Measurements from ENCODE around the gene ASB7.

GRCh38 chr15:100681335-100681746 lies 79.0 kb downstream of the ASB7 start:
- TF ChIP-seq CTBP1 (IDR thresholded peaks at IDR 0.05; ENCODE audit: borderline replicate concordance): no peak
- TF ChIP-seq SP1 (IDR thresholded peaks at IDR 0.05): no peak
- TF ChIP-seq SUZ12 (IDR thresholded peaks at IDR 0.05): no peak
- TF ChIP-seq L3MBTL2 (conservative IDR thresholded peaks at IDR 0.05): no peak
